COR-L47 (cell line): ENCODE data around the gene ZBTB46.

Experiments used
- DNase-seq: peaks from one replicate; lab custom pipeline; 2025; lab: John Stamatoyannopoulos, UW

The ZBTB46 gene

DNA sequence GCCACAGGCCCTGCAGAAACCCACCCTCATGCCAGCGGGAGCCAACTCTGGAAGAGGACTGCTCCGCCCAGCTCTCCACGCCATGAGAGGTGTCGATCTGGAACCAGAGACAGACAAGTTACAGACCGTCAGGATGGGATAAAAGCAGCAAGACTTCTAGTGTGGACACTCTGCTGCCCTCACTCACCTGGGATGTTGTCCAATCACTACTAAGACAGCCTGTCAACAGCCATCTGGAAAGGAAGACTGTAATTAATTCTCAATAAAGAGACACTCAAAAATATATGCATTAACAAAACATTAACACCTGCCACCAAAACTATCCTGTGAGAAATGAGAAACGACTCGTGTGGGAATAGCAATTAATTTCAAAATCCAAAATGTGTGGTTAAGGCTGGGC lies 63.2 kb downstream of the ZBTB46 start:
- no peak for DNase-seq

DNA sequence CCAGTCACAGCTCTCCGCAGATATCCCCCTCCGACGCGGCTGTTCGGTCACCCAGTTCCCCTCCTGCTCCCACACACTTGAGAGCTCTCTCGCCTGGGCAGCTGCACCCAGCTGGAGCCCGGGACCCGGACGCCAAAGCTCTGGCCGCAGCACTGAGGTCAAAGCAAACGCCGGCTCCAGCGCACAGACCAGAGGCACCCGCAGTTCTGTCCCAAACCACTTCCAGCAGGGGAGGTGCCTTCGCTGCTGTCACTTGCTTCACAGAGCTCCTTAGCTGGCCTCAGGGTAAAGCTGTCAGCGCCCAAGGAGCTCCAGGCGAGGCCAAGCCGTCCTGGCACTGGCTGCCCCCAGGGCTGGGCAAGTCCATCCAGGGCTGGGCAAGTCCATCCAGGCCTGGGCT lies 63.6 kb downstream of the ZBTB46 start:
- no peak for DNase-seq

- no peak for DNase-seq
Measured at GRCh38 chr20:63766695-63767426, 64.2 kb downstream of the ZBTB46 start.

DNA sequence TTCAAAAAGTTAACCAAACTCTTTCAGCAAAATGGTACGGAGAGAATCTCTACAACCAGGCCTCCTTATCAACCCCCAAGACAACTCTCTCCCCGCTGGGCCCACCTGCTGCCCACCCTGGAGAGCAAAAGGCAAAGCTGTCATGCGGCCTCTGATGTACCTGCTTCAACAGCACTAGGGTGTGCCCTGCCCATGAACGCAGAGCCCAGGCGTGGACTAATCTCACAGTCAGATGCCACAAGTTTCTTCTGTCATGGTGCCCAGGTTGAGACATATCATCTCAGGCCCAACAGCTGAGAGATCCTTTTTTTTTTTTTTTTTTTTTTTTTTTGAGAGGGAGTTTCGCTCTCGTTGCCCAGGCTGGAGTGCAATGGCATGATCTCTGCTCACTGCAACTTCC lies 65.2 kb downstream of the ZBTB46 start:
- DNase-seq, result no peak

DNA sequence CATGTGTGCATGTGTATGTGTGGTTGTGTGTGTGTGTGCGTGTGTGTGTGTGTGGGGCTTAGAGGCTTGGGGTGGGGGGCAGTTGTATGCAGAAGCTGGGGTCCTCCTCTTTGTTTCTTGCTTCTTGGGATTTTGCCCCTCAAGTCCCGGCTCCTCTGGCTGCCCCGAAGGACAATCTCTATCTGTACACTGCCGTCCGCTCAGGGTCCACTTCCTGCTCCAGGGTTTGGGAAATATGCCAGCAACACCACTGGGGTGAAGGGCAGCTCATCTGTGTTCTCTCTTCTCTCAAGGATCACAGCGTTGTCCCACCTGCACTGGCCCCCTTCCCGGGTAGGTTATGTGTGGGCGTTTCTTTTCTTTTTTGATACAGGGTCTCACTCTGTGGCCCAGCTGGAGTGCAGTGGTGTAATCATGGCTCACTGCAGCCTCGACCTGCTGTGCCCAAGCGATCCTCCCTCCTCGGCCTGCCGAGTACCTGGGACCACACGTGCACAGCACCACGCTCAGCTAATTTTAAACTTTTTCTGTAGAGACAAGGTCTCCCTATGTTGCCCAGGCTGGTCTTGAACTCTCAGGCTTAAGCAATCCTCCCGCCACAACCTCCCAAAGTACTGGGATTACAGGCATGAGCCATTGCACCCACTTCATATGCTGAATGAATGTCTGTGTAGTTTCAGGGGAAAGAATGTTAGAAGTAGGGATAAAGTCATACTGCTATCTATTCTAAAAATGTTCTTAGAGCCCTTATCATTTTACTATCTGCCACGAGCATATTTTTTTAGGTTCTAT lies 65.8 kb downstream of the ZBTB46 start:
- DNase-seq, result no peak

DNA sequence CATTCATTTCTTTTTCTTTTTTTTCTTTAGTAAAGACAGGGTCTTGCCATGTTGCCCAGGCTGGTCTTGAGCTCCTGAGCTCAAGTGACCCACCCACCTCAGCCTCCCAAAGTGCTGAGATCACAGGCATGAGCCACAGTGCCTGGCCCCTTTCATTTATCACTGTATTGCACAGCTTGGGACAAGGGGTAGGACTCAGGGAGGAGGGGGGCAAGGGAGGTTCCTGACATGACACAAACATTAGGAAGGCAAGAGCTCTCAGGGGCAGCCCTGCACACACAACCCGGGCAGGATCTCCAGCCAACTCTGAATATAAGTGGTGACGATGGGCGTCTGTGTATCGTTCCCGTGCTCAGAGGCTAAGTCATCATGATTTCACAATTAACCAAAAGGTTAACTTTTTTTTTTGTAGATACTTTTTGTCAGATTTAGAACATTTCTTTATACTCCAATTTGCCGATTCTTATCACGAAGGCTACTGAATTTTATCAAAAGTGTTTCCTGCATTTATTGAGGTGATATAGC lies 71.6 kb downstream of the ZBTB46 start:
- no peak for DNase-seq

DNA sequence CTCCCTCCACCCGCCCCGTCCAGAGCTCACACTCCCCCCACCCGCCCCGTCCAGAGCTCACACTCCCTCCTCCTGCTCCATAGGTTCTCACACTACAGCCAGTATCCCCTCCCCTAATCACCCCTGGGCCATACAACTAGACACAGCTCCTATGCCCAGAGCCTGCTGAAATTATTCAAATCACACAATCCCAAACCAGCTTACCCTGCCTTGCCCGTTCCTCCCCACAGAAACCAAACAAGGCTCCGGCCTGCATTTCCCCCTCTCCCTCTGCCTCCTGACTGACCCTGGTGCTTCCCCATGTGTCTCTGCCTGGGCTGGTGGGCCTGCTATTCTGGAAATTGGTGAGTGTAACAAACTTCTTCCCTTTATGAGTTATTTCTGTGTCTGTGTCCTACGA lies 72.9 kb downstream of the ZBTB46 start:
- DNase-seq, result no peak

GRCh38 chr20:63756648-63756991 lies 74.4 kb downstream of the ZBTB46 start:
- DNase-seq, result no peak

- DNase-seq, result no peak
Measured at GRCh38 chr20:63755933-63756647, 75.0 kb downstream of the ZBTB46 start.

DNA sequence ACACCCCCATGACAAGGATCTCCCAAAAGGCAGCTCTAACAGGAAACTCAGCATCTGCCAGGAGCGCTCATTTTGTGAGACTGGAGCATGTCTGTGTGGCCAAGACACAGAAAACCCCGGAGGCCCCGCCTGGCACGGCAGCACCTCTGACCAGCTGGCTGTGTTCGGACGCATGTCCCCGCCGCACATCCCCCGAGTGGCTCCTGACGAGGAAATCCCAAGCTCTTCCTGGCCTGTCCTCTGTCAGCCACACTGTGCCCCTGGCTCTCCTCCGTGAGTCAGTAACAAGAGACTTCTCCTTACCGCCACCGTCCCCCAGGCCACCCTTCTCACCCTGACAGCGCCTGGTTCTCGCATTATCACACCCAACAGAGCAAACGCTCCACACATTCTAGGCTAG lies 77.1 kb downstream of the ZBTB46 start:
- no peak for DNase-seq

DNA sequence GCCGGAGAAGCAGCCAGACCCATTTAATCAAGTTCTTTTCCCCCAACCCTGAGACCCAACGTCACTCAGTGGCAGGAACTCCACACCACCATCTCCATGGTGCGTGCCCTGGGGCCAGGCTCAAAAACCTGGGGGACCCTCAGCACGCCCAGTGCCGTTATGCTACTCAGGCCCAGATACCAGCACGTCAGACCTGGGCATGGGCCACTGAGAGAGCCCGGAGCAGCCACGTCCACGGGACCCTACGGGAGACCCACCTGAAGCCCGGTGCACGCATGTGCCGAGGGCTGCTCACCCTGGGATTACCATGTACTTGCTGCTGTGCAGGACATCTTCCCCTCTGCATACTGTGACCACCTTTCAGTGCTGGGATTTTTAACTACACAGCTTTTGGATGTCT lies 77.7 kb downstream of the ZBTB46 start:
- no peak for DNase-seq

DNA sequence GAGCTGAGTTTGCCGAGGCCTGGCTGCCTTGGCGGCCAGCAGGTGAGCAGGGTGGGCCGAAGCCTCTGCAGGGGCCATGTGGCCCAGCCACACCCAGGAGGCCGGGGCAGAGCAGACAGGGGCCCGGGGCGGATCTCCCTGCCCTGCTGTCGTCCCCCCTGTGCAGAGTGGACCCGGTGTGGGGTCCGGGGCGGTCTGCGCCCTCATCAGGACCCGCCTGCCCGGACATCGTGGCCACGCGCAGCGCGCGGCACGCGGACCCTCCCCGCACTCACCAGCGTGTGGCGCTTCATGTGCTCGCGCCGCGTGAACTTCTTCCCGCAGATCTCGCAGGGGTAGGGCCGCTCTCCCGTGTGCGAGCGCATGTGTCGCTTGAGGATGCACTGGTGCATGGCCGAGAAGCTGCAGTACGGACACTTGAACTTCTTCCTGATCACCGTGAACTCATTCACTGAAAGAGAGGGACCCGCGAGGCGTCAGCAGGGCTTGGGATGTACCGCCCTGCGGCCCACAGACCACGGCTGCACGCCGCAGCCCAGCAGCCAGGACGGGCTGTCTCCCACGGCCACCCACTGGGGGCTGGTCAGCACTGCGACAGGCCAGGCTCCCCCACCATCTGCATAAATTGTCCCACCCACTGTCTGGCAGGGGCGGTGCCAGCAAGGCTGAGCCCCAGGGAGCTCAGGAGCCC lies 78.5 kb downstream of the ZBTB46 start:
- no peak for DNase-seq

- DNase-seq, result no peak
Measured at GRCh38 chr20:63751471-63752271, 79.4 kb downstream of the ZBTB46 start.

GRCh38 chr20:63750807-63751470 lies 80.1 kb downstream of the ZBTB46 start:
- DNase-seq, result no peak

DNA sequence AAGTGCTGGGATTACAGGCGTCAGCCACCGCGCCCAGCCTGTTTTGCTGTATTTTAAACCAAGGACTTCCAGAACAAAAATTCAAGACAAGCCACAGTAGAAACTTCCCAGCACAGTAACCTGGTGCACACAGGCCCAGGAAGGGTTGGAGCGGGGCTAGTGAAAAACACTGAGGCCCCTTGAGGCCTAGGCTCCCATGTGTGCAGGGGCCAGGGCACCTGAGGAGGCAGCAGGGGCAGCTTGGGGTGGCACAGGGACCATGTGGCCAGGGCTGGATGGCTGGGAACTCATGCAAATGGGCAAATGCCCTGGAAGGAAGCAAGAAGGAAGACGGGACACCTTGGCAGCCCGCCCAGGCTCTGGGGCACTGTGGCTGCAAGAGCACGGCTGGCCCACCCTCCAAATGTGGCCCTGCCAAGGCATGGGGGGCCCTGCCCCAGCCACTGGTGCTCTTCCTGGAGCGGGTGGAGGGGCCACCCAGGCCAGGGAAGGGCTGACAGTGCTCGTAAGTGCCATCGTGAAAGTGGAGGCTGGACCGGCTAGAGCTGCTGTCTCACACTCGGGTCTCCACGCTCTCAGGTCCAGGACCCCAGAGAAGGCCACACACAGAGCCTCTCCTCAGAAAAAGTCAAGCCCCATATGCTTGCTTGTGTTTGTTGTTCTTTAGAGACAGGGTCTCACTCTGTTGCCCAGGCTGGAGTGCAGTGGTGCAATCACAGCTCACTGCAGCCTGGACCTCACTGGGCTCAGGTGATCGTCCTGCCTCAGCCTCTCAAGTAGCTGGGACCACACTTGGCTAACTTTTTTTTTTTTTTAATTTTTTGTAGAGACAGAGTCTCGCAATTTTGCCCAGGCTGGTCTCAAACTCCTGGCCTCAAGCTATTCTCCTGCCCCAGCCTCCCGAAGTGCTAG lies 81.2 kb downstream of the ZBTB46 start:
- no peak for DNase-seq

- DNase-seq, result no peak
Measured at GRCh38 chr20:63748934-63749270, 82.2 kb downstream of the ZBTB46 start.

DNA sequence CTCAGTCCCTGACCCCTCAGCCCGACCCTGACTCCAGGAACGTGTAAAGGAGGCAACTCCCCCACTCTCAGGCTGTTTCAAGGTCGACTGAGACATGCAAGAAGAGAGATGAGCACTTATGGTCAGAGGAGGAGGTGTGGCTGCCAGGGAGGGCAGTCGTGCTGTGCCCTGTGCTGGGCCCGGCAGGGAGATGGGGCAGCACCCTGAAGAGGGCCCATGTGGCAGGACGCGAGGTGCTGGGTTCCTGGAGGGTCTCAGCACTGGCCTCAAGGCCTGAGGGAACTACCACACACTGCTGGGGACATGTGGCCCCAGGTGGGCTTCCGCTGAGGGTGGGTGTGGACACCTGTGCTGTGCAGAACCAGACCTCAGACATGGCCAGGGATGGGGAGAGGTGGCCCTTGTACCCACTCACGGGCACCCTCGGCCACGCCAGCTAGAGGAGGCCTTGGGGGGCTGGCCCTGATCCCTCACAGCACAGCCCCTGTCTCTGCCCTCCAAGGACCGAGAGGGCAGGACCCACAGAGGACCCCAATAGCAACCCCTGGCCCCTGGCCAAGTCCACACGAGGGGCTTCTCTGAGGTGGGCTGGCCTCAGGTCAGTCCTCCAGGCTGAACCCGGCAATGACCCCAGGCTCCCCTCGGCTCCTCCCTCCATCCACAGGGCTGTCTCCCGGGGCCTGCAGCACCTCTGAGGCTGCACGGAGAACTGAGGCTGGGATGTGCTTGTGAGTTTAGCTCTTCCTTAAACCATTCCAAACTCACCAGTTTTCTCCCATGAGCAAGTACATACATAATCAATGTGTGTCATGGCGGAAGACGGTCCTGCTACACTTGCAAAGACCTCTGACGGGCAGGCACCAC lies 82.8 kb downstream of the ZBTB46 start:
- no peak for DNase-seq

DNA sequence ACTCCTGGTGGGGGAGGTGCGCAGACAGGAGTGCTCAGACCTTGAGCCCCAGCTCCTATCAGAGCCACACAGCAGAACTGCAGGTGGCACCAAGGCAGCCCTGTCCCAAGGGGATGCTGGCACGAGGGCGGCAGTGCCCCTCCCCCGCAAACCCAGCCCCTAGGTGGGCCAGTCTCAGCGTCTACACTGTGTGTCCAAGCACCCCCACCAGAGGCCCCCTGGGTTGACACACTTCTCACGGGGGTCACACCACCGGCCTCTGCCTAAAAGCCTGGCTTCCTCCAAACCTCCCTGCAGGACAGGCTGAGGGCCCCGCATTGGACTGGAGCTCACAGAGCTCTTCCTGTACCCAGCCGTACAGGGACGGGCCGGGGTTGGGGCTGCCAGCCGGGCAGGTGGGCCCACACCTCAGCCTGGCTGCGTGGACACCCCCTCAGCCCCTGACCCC lies 83.4 kb downstream of the ZBTB46 start:
- no peak for DNase-seq
